HepG2 (cell line): ENCODE results near the gene KNG1. TPM values are rescaled to one million over a fixed set of nuclear protein-coding genes. Genes with fewer than 3 reads are reported as not detected.

Experiments used
- ATAC-seq: fragments of 200-7000 bp; cut with Tn5 transposase; 3 replicates; pipeline ENCODE4 v1.9.1; 2020; ENCODE audit warnings: mild to moderate bottlenecking, moderate library complexity
- BruUV-seq: library from RNA; stranded (reverse); fragments of 400-500 nt; replicated peaks from 2 replicates; lab custom pipeline; 2021; lab: Mats Ljungman, UMichigan
- CTCF ChIA-PET: fragments of 300-600 bp; formaldehyde crosslinking; extraction: SDS; loops from one replicate; lab custom pipeline; 2021; ENCODE audit warnings: low total read pairs, inconsistent platforms, low intra/inter-chr PET ratio; lab: Yijun Ruan, JAX
- POLR2A ChIA-PET: fragments of 350-600 bp; sonication (Branson Sonifier 250); formaldehyde crosslinking; loops from one replicate; lab custom pipeline; 2020; ENCODE audit warnings: antibody characterized with exemption, inconsistent platforms; lab: Yijun Ruan, JAX
- DNase-seq: peaks from one replicate; pipeline ENCODE4 v3.0.0-alpha.2; 2015; ENCODE audit warnings: low spot score
- FAIRE-seq: peaks from 3 replicates; lab custom pipeline; 2011; peaks lifted over from hg19 to GRCh38; lab: Jason Lieb, UNC
- H2AFZ ChIP-seq: one replicate; pipeline ENCODE4 v1.6.1; 2011; ENCODE audit warnings: low read length, inconsistent platforms
- H3K27ac ChIP-seq: fragments of 300-600 bp; 3 replicates; pipeline ENCODE4 v1.8.0; 2011; ENCODE audit warnings: mixed run types, mild to moderate bottlenecking, mixed read lengths, low read length, inconsistent platforms; ENCODE audit not compliant: insufficient read depth; ENCODE audit errors: extremely low read length
- H3K27me3 ChIP-seq, 2 experiments: fragments of 200-600 bp in 1 of 2; 2 replicates in 1 of 2; 3 replicates in 1 of 2; pipeline versions ENCODE4 v1.6.0 to v1.8.0; 2011; ENCODE audit warnings: low read length in 2 of 2, mild to moderate bottlenecking in 2 of 2, moderate library complexity in 2 of 2, inconsistent platforms in 1 of 2; ENCODE audit not compliant: insufficient read depth in 2 of 2, control insufficient read depth in 1 of 2
- H3K36me3 ChIP-seq, 2 experiments: fragments of 200-600 bp in 1 of 2; replicated peaks in 1 of 2; 2 replicates in 1 of 2; 3 replicates in 1 of 2; pipeline versions ENCODE4 v1.5.1 to v1.8.0; 2011; ENCODE audit warnings: low read length in 2 of 2, inconsistent platforms in 1 of 2; ENCODE audit not compliant: insufficient read depth in 2 of 2, control insufficient read depth in 1 of 2
- H3K4me1 ChIP-seq: 2 replicates; pipeline ENCODE4 v1.5.1; 2012; ENCODE audit warnings: low read length, inconsistent platforms; ENCODE audit not compliant: insufficient read depth
- H3K4me2 ChIP-seq: 2 replicates; pipeline ENCODE4 v1.6.0; 2011; ENCODE audit warnings: low read depth, low read length, inconsistent platforms
- H3K4me3 ChIP-seq, 3 experiments: fragments of 200-600 bp in 1 of 3; sonication (generic), shearing (Covaris generic) in 1 of 3; replicated peaks in 1 of 3; 2 replicates each; pipeline ENCODE4 v1.5.1; 2011 to 2016; ENCODE audit warnings: low read length in 3 of 3, inconsistent platforms in 2 of 3, low read depth in 2 of 3, mild to moderate bottlenecking in 2 of 3, control low read depth in 1 of 3, mixed read lengths in 1 of 3; ENCODE audit not compliant: insufficient read depth in 1 of 3
- H3K79me2 ChIP-seq: one replicate; pipeline ENCODE4 v1.6.1; 2011; ENCODE audit warnings: low read length, inconsistent platforms; ENCODE audit not compliant: insufficient read depth
- H3K9ac ChIP-seq: 2 replicates; pipeline ENCODE4 v1.6.0; 2011; ENCODE audit warnings: mild to moderate bottlenecking, low read depth, low read length, inconsistent platforms; ENCODE audit not compliant: insufficient read depth
- H3K9me3 ChIP-seq: 2 replicates; pipeline ENCODE4 v1.5.1; 2012; ENCODE audit warnings: mild to moderate bottlenecking, low read length
- H4K20me1 ChIP-seq: 2 replicates; pipeline ENCODE4 v1.6.0; 2011; ENCODE audit warnings: inconsistent platforms, mild to moderate bottlenecking, low read length, moderate library complexity; ENCODE audit not compliant: insufficient read depth
- AGO2 ChIP-seq: fragments of 200-400 bp; formaldehyde crosslinking; optimal IDR thresholded peaks from 2 replicates; pipeline ENCODE3; 2017; ENCODE audit warnings: mild to moderate bottlenecking, low read depth, low read length, moderate library complexity
- ASH2L ChIP-seq: fragments of 300-600, 200-600 bp; sonication (generic); IDR thresholded peaks from 2 replicates; pipeline ENCODE4 v1.7.0; 2017; ENCODE audit warnings: low read depth, mild to moderate bottlenecking, moderate library complexity, mixed read lengths, low read length; ENCODE audit not compliant: insufficient read length
- BATF2 ChIP-seq: sonication (generic); formaldehyde crosslinking; IDR thresholded peaks from 2 replicates; pipeline ENCODE4 v1.8.0; 2022; ENCODE audit warnings: mild to moderate bottlenecking, missing genetic modification reagents, moderate library complexity
- ELF3 ChIP-seq: IDR thresholded peaks from 2 replicates; pipeline ENCODE4 v1.6.1; 2016; ENCODE audit warnings: missing genetic modification reagents, missing compliant biosample characterization
- HDAC1 ChIP-seq: sonication (generic); formaldehyde crosslinking; IDR thresholded peaks from 2 replicates; pipeline ENCODE4 v1.5.1; 2020; ENCODE audit warnings: mild to moderate bottlenecking, missing genetic modification reagents
- HMGXB4 ChIP-seq, 2 experiments: sonication (generic) in 1 of 2; formaldehyde crosslinking in 1 of 2; IDR thresholded peaks; 2 replicates each; pipeline versions ENCODE4 v1.4.0 to v1.6.1; 2018 to 2020; ENCODE audit warnings: missing genetic modification reagents in 2 of 2, borderline replicate concordance in 1 of 2, low read depth in 1 of 2, mild to moderate bottlenecking in 1 of 2, missing biosample characterization in 1 of 2
- HNF4G ChIP-seq, 2 experiments: sonication (generic) in 1 of 2; formaldehyde crosslinking in 1 of 2; IDR thresholded peaks; 2 replicates each; pipeline versions ENCODE4 v1.4.0 to v1.6.1; 2011 to 2020; ENCODE audit warnings: borderline replicate concordance in 2 of 2, low read depth in 2 of 2, mild to moderate bottlenecking in 2 of 2, low read length in 1 of 2, missing genetic modification reagents in 1 of 2, moderate library complexity in 1 of 2
- KLF16 ChIP-seq, 2 experiments: sonication (generic) in 1 of 2; formaldehyde crosslinking in 1 of 2; IDR thresholded peaks; 2 replicates each; pipeline versions ENCODE4 v1.6.1 to v1.8.0; 2016 to 2023; ENCODE audit warnings: missing genetic modification reagents in 2 of 2, missing compliant biosample characterization in 1 of 2
- MBNL3 ChIP-seq: fragments of 250-450 bp; sonication (Bioruptor Pico); conservative IDR thresholded peaks from 2 replicates; pipeline ENCODE4 v1.8.0; 2022; ENCODE audit warnings: mild to moderate bottlenecking, inconsistent platforms
- MZF1 ChIP-seq: sonication (generic); formaldehyde crosslinking; IDR thresholded peaks from 2 replicates; pipeline ENCODE4 v1.8.1; 2023; ENCODE audit warnings: mild to moderate bottlenecking, missing genetic modification reagents, borderline replicate concordance
- SIN3B ChIP-seq: fragments of 150-350 bp; IDR thresholded peaks from 2 replicates; pipeline ENCODE4 v1.6.1; 2014; ENCODE audit warnings: low read length
- SP4 ChIP-seq: sonication (generic); formaldehyde crosslinking; IDR thresholded peaks from 2 replicates; pipeline ENCODE4 v1.8.1; 2023; ENCODE audit warnings: mild to moderate bottlenecking, missing genetic modification reagents
- SRSF9 ChIP-seq: fragments of 200-400 bp; formaldehyde crosslinking; IDR thresholded peaks from 2 replicates; pipeline ENCODE4 v1.6.1; 2018; ENCODE audit warnings: borderline replicate concordance, mild to moderate bottlenecking, low read depth, low read length; ENCODE audit not compliant: insufficient read depth, poor library complexity, severe bottlenecking
- ZBTB42 ChIP-seq: sonication (generic); formaldehyde crosslinking; IDR thresholded peaks from 2 replicates; pipeline ENCODE4 v1.5.0; 2020; ENCODE audit warnings: mild to moderate bottlenecking, missing genetic modification reagents
- ZFY ChIP-seq: sonication (generic); formaldehyde crosslinking; IDR thresholded peaks from 2 replicates; pipeline ENCODE4 v1.4.0; 2020; ENCODE audit warnings: missing genetic modification reagents
- ZNF276 ChIP-seq: sonication (generic); formaldehyde crosslinking; IDR thresholded peaks from 2 replicates; pipeline ENCODE4 v1.4.0; 2020; ENCODE audit warnings: mild to moderate bottlenecking, low read depth, missing genetic modification reagents
- ZNF354B ChIP-seq: sonication (generic); formaldehyde crosslinking; IDR thresholded peaks from 2 replicates; pipeline ENCODE4 v1.8.0; 2022; ENCODE audit warnings: mild to moderate bottlenecking, missing genetic modification reagents
- ZZZ3 ChIP-seq: sonication (generic); formaldehyde crosslinking; IDR thresholded peaks from 2 replicates; pipeline ENCODE4 v1.4.0; 2020; ENCODE audit warnings: missing genetic modification reagents, mild to moderate bottlenecking, borderline replicate concordance
- WGBS: methylation state at CpG from one replicate; pipeline ENCODE4 v1.1.6; 2017; ENCODE audit warnings: low lambda C conversion rate; 5-methylcytosine and 5-hydroxymethylcytosine counted together
- in situ Hi-C: cut with HindIII; loops from 2 replicates; pipeline ENCODE4 v1.10.0; 2017; ENCODE audit warnings: low pct_unique_long_range_greater_than_20kb; ENCODE audit not compliant: extremely low pct_ligation_motif_present
- intact Hi-C: fragments of 100-400 bp; cut with micrococcal nuclease; formaldehyde crosslinking; loops from one replicate; pipeline ENCODE4 v1.10.0; 2022; ENCODE audit not compliant: unreplicated experiment
- polyA plus RNA-seq, 8 experiments: library from polyadenylated mRNA; depleted of rRNA in 3 of 8; stranded (reverse) in 7 of 8; unstranded in 1 of 8; fragments of >200 nt; fragmentation: Illumina TruSeq in 4 of 8; extraction: Trizol in 4 of 8; gene quantifications; 2 replicates each; pipeline versions ENCODE4 v1.2.1 to v1.2.3, GENCODE V29; 2011 to 2016; ENCODE audit warnings: low read depth in 4 of 8, missing spikeins in 1 of 8, mixed read lengths in 1 of 8; ENCODE audit not compliant: insufficient read depth in 1 of 8
- total RNA-seq, 5 experiments: library from RNA; depleted of rRNA; stranded (reverse); fragments of >200 nt; fragmentation: Illumina TruSeq; extraction: Trizol; gene quantifications; 2 replicates each; pipeline ENCODE4 v1.2.3, GENCODE V29; 2016; ENCODE audit warnings: low read depth in 1 of 5

The KNG1 gene
- total and polyA plus RNA-seq, 2 of the 13 experiments (the other 11 are each of a cell fraction or from before 2014, with no cell fraction given) = 6.5 to 7.0 TPM

GRCh38 chr3:186783058-186783730, 66.0 kb downstream of the KNG1 start, which contains the start of gene EIF4A2:
EIF4A2 (plus strand) TSS chr3:186783577; CDS start chr3:186783611, 34 bp downstream.
- intact Hi-C loops = no loop called here
- DNase-seq (peak; percentile 78), ATAC-seq (peak; percentile 78), FAIRE-seq (no peak)
- peak within 1 kb of the TSS; percentile 91 to 98 (median 95) for H3K4me3 ChIP-seq
- no peaks in the 10 kb centered on the region for H3K9me3 ChIP-seq
- in situ Hi-C loops = no loop called here
- POLR2A ChIA-PET = interaction anchor here (0.7 to 3.6 kb wide), 33 partner anchors 13 to 258 kb away, joined by 3 to 26 read pairs (median 5); partner anchors contain the start of genes DNAJB11, KNG1 and RFC4
- H3K4me2 ChIP-seq = peak within 1 kb of the TSS; percentile 82
- H4K20me1 ChIP-seq = peaks cover 48% of the 10 kb centered on the region
- H2AFZ ChIP-seq = peak within 1 kb of the TSS; percentile 98
- peaks cover 54% of the 10 kb centered on the region for H3K4me1 ChIP-seq
- peaks cover 35% of the 10 kb centered on the region for H3K79me2 ChIP-seq
- peak within 1 kb of the TSS; percentile 99 for H3K27ac ChIP-seq
- no TSS peak for BruUV-seq
- H3K27me3 ChIP-seq = no peaks in the 10 kb centered on the region; a peak in 1 of 5 replicates
- CTCF ChIA-PET = no interaction called here
- H3K36me3 ChIP-seq = peaks cover 10 to 41% of the 10 kb centered on the region in 2 experiments
- under 1% methylated on average over 30 of the region's 60 CpGs for WGBS
- H3K9ac ChIP-seq = peak within 1 kb of the TSS; percentile 100
- TF ChIP-seq HMGXB4 (CRISPR knock-in tag; IDR thresholded peaks at IDR 0.05; ENCODE audit: borderline replicate concordance in 1 of 2, low read depth in 1 of 2) (peak; percentile 58 to 82; a peak in 2 of 4 replicates), ELF3 (CRISPR knock-in tag) (peak; percentile 71), ZNF276 (CRISPR knock-in tag) (no peak), BATF2 (0 out of 2 replicates have a peak, but pooled peaks have one; percentile 72), ZNF354B (CRISPR knock-in tag) (no peak), KLF16 (CRISPR knock-in tag; IDR thresholded peaks at IDR 0.05) (peak in 1 of 2 experiments; percentile 79; a peak in 2 of 4 replicates), ZBTB42 (CRISPR knock-in tag) (0 out of 2 replicates have a peak, but pooled peaks have one; percentile 45), ZZZ3 (CRISPR knock-in tag) (peak; percentile 81; the same call in 1 of the 2 replicates), HDAC1 (peak; percentile 39; the same call in 1 of the 2 replicates), AGO2 (no peak), ZFY (CRISPR knock-in tag) (peak; percentile 55), ASH2L (peak; percentile 98), SP4 (CRISPR knock-in tag) (peak; percentile 63), MBNL3 (CRISPR knock-in tag) (no peak), MZF1 (CRISPR knock-in tag) (no peak), SIN3B (no peak), SRSF9 (no peak), HNF4G (IDR thresholded peaks at IDR 0.05; ENCODE audit: borderline replicate concordance, low read depth, low read length) (0 out of 2 replicates have a peak, but pooled peaks have one; percentile 23), HNF4G (CRISPR knock-in tag; IDR thresholded peaks at IDR 0.05; ENCODE audit: borderline replicate concordance, low read depth) (no peak)
